Measurements from ENCODE around the gene MRTFB. TPM values are rescaled to one million over a fixed set of nuclear protein-coding genes. Genes with fewer than 3 reads are reported as not detected.
A peak's percentile ranks its signal among the peaks of the same experiment; 100 is the strongest.

The MRTFB gene
- polyA plus RNA-seq, 4 donors = 3.1 to 20.2 (median 9.4) TPM

DNA sequence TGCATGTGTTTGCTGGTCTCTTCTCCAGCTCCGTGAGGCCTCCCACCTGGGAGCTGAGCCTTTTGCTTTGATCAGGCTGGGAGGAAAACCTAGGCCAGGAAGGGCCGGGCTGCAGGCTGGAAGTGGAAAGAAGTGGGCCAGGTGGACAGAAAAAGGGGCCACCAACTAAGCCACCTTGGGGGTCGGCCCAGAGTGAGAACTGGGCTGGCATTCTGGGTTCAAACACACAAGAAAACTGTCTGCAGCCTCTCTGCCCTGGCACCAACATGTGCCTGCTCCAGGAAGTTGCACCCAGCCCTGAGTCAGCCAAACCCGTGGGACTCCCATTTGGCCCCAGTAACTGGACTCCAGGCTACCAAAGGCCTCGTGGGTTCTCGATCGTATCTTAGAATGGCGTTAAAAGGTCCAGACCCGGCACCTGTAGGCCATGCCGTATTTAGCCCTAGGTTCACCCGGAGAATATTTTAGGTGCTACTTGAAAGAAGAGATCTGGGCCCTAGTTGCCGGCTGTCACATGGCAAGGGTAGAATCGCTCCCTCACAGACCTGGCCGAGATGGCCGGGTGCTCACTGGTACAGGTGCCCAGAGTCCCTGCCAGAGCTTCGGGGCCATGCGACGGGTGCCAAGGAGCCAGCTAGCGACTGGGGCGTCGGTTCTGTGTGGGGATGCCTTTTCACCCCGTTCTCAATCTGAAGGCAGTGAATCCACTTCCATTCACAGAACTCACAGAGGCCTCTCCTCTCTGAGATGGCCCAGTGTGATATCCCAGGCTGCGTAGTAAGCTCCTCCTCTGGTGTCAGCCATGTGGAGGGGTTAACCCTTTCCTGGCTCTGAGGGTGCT lies 236.6 kb downstream of the MRTFB start:
- FAIRE-seq (no peak), DNase-seq (no peak)
- Histone ChIP-seq H3K27me3 (ENCODE audit: control insufficient read depth in 3 of 3, insufficient read depth in 3 of 3, low read length in 3 of 3) (peaks cover 2 to 17% (median 3%) of the 10 kb centered on the region in 3 donors), H3K4me1 (ENCODE audit: control insufficient read depth in 3 of 3, insufficient read depth in 2 of 3, low read depth in 1 of 3, low read length in 2 of 3) (no peaks in the 10 kb centered on the region), H3K9me3 (ENCODE audit: control insufficient read depth in 2 of 2, insufficient read depth in 1 of 2, low read depth in 1 of 2, low read length in 1 of 2) (no peaks in the 10 kb centered on the region), H3K4me3 (ENCODE audit: low read depth in 1 of 3, low read length in 3 of 3) (no peak overlapping the region), H3K36me3 (ENCODE audit: control insufficient read depth in 3 of 3, insufficient read depth in 2 of 3, low read depth in 1 of 3, low read length in 3 of 3) (no peaks in the 10 kb centered on the region), H3K27ac (ENCODE audit: low read depth in 1 of 3, low read length in 2 of 3) (no peak overlapping the region)
- WGBS, 3 donors = 75 to 83% (median 81%) methylated on average over 23 of the region's 23 CpGs

DNA sequence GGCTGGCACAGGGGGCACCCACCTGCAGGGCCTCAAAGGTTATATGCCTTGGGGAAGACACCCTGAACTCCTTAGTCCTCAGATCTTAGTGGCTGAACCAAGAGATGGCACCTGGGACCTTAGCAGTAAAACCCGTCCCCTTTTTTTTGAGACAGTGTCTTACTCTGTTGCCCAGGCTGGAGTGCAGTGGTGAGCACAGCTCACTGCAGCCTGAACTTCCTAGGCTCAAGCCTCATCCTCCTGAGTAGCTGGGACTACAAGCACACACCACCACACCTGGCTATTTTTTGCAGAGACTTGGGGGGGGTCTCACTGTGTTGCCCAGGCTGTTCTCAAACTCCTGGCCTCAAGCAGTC lies 237.2 kb downstream of the MRTFB start:
- FAIRE-seq (no peak), DNase-seq (no peak)
- no peaks in the 10 kb centered on the region for H3K4me1 ChIP-seq (ENCODE audit: control insufficient read depth in 3 of 3, insufficient read depth in 2 of 3, low read depth in 1 of 3, low read length in 2 of 3)
- H3K4me3 ChIP-seq (ENCODE audit: low read depth in 1 of 3, low read length in 3 of 3) = no peak overlapping the region
- 91 to 100% (median 94%) methylated on average over 1 of the region's 1 CpG for WGBS, 3 donors
- H3K9me3 ChIP-seq (ENCODE audit: control insufficient read depth in 2 of 2, insufficient read depth in 1 of 2, low read depth in 1 of 2, low read length in 1 of 2) = no peaks in the 10 kb centered on the region
- no peaks in the 10 kb centered on the region for H3K36me3 ChIP-seq (ENCODE audit: control insufficient read depth in 3 of 3, insufficient read depth in 2 of 3, low read depth in 1 of 3, low read length in 3 of 3)
- H3K27me3 ChIP-seq (ENCODE audit: control insufficient read depth in 3 of 3, insufficient read depth in 3 of 3, low read length in 3 of 3) = peaks cover 0 to 11% (median 2%) of the 10 kb centered on the region in 3 donors
- H3K27ac ChIP-seq (ENCODE audit: low read depth in 1 of 3, low read length in 2 of 3) = no peak overlapping the region

DNA sequence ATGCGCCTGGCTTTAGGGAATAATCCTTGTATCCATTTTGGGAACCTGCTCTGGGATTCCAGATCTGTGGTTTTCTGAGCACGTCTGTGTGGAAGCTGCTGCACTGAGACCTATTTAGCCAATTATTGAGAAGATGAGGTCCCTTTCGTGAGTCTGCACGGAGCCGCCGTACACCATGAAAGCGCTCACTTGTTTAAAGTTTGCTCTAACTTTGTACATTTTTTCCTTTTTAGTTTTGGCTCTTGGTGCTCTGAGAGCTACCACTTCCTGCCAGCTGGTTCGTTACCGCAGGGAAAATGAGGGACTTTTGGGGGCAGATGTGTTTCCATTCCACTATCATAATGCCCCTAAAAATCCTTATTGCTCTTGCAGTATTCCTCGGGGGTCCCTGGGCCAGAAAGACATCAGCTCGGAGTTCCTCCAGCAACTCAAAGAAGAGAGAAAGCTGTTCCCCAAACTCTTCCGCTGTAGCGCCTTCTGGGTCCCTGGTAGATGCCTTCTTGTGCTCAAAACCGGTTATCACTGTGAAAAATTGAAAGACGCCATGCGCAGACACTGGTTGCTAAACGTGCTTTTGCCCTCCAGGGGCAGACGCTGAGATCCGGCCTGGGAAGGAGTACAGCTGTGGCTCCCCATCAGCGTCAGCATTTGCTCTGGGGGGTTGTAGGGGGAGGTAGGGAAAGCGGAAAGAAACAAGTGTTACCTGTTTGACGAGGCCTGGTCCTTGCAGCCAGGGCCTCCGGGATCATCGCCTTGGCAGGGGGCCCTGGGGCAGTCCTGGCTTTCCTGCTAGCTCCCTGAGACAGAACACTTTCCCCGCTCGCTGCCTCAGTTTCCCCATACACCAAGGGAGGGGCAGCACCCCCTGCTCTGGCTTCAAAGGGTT lies 238.1 kb downstream of the MRTFB start:
- Histone ChIP-seq H3K4me3 (ENCODE audit: low read depth in 1 of 3, low read length in 3 of 3) (no peak overlapping the region), H3K9me3 (ENCODE audit: control insufficient read depth in 2 of 2, insufficient read depth in 1 of 2, low read depth in 1 of 2, low read length in 1 of 2) (no peaks in the 10 kb centered on the region), H3K27me3 (ENCODE audit: control insufficient read depth in 3 of 3, insufficient read depth in 3 of 3, low read length in 3 of 3) (peaks cover 0 to 2% (median 0%) of the 10 kb centered on the region in 3 donors), H3K27ac (ENCODE audit: low read depth in 1 of 3, low read length in 2 of 3) (peak overlapping the region in 1 of 3 donors; percentile 36), H3K36me3 (ENCODE audit: control insufficient read depth in 3 of 3, insufficient read depth in 2 of 3, low read depth in 1 of 3, low read length in 3 of 3) (no peaks in the 10 kb centered on the region), H3K4me1 (ENCODE audit: control insufficient read depth in 3 of 3, insufficient read depth in 2 of 3, low read depth in 1 of 3, low read length in 2 of 3) (no peaks in the 10 kb centered on the region)
- 50 to 70% (median 59%) methylated on average over 26 of the region's 26 CpGs for WGBS, 3 donors
- FAIRE-seq (no peak), DNase-seq (no peak)

DNA sequence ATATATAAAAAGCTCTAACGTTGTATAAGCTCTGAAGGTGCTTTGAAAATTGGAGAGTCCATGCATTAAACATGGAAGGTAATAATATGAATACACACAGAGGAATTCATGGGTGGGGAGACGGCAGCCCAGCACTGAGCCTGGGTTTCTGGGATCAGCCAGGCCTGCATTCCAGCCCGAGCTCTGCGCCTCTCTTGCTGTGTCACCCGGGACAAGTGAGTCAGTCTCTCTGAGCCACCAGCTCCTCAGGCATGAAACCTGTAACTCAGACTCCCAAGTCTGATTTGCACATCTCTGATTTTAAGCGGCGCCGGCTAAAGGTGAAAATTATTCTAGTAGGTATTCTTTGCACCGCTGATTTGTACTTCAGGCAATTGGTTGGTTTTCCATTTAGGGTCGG lies 238.8 kb downstream of the MRTFB start:
- Histone ChIP-seq H3K4me1 (ENCODE audit: control insufficient read depth in 3 of 3, insufficient read depth in 2 of 3, low read depth in 1 of 3, low read length in 2 of 3) (no peaks in the 10 kb centered on the region), H3K9me3 (ENCODE audit: control insufficient read depth in 2 of 2, insufficient read depth in 1 of 2, low read depth in 1 of 2, low read length in 1 of 2) (no peaks in the 10 kb centered on the region), H3K27me3 (ENCODE audit: control insufficient read depth in 3 of 3, insufficient read depth in 3 of 3, low read length in 3 of 3) (no peaks in the 10 kb centered on the region), H3K4me3 (ENCODE audit: low read depth in 1 of 3, low read length in 3 of 3) (no peak overlapping the region), H3K27ac (ENCODE audit: low read depth in 1 of 3, low read length in 2 of 3) (no peak overlapping the region), H3K36me3 (ENCODE audit: control insufficient read depth in 3 of 3, insufficient read depth in 2 of 3, low read depth in 1 of 3, low read length in 3 of 3) (no peaks in the 10 kb centered on the region)
- no peak for DNase-seq
- no peak for FAIRE-seq
- WGBS, 3 donors = 78 to 84% (median 79%) methylated on average over 10 of the region's 10 CpGs

GRCh38 chr16:14310519-14310991 lies 239.4 kb downstream of the MRTFB start:
- Histone ChIP-seq H3K4me1 (ENCODE audit: control insufficient read depth in 3 of 3, insufficient read depth in 2 of 3, low read depth in 1 of 3, low read length in 2 of 3) (no peaks in the 10 kb centered on the region), H3K4me3 (ENCODE audit: low read depth in 1 of 3, low read length in 3 of 3) (no peak overlapping the region), H3K9me3 (ENCODE audit: control insufficient read depth in 2 of 2, insufficient read depth in 1 of 2, low read depth in 1 of 2, low read length in 1 of 2) (no peaks in the 10 kb centered on the region), H3K27me3 (ENCODE audit: control insufficient read depth in 3 of 3, insufficient read depth in 3 of 3, low read length in 3 of 3) (no peaks in the 10 kb centered on the region), H3K27ac (ENCODE audit: low read depth in 1 of 3, low read length in 2 of 3) (no peak overlapping the region), H3K36me3 (ENCODE audit: control insufficient read depth in 3 of 3, insufficient read depth in 2 of 3, low read depth in 1 of 3, low read length in 3 of 3) (no peaks in the 10 kb centered on the region)
- WGBS, 3 donors = 48 to 66% (median 59%) methylated on average over 8 to 10 of the region's 10 CpGs
- no peak for DNase-seq
- no peak for FAIRE-seq

DNA sequence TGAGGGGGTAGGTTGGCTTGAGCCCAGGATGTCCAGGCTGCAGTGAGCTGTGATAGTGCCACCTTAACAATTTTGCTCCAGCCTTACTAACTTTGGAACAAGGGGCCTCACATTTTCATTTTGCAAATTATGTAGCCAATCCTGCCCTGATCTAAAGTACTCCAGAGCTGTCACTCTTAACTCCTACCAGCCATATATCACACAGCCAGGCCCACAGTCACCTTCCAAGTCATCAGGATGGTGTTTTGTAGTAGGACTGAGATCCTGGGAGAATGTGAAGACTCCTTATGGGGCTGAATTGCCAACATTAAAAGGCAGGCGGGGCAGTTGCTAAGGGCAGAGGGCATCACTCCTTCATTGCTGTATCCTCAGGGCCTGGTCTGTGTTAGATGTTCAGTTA lies 243.0 kb downstream of the MRTFB start:
- WGBS, 3 donors = 67 to 78% (median 77%) methylated on average over 1 of the region's 1 CpG
- no peak for FAIRE-seq

GRCh38 chr16:14315683-14316320 lies 244.7 kb downstream of the MRTFB start:
- no peaks in the 10 kb centered on the region for H3K9me3 ChIP-seq (ENCODE audit: control insufficient read depth in 2 of 2, insufficient read depth in 1 of 2, low read depth in 1 of 2, low read length in 1 of 2)
- no peaks in the 10 kb centered on the region for H3K4me1 ChIP-seq (ENCODE audit: control insufficient read depth in 3 of 3, insufficient read depth in 2 of 3, low read depth in 1 of 3, low read length in 2 of 3)
- WGBS, 3 donors = 81 to 88% (median 85%) methylated on average over 11 of the region's 11 CpGs
- H3K27me3 ChIP-seq (ENCODE audit: control insufficient read depth in 3 of 3, insufficient read depth in 3 of 3, low read length in 3 of 3) = no peaks in the 10 kb centered on the region
- H3K27ac ChIP-seq (ENCODE audit: low read depth in 1 of 3, low read length in 2 of 3) = no peak overlapping the region
- DNase-seq = no peak
- H3K4me3 ChIP-seq (ENCODE audit: low read depth in 1 of 3, low read length in 3 of 3) = no peak overlapping the region
- no peaks in the 10 kb centered on the region for H3K36me3 ChIP-seq (ENCODE audit: control insufficient read depth in 3 of 3, insufficient read depth in 2 of 3, low read depth in 1 of 3, low read length in 3 of 3)
- FAIRE-seq = no peak

More for the DNA sequence above, 243.0 kb downstream of the MRTFB start:
- Histone ChIP-seq H3K4me3 (ENCODE audit: low read depth in 1 of 3, low read length in 3 of 3) (no peak overlapping the region), H3K9me3 (ENCODE audit: control insufficient read depth in 2 of 2, insufficient read depth in 1 of 2, low read depth in 1 of 2, low read length in 1 of 2) (no peaks in the 10 kb centered on the region), H3K27ac (ENCODE audit: low read depth in 1 of 3, low read length in 2 of 3) (no peak overlapping the region), H3K36me3 (ENCODE audit: control insufficient read depth in 3 of 3, insufficient read depth in 2 of 3, low read depth in 1 of 3, low read length in 3 of 3) (no peaks in the 10 kb centered on the region), H3K4me1 (ENCODE audit: control insufficient read depth in 3 of 3, insufficient read depth in 2 of 3, low read depth in 1 of 3, low read length in 2 of 3) (no peaks in the 10 kb centered on the region), H3K27me3 (ENCODE audit: control insufficient read depth in 3 of 3, insufficient read depth in 3 of 3, low read length in 3 of 3) (no peaks in the 10 kb centered on the region)
- no peak for DNase-seq
